H1 (cell line): ENCODE measurements around the gene MATK. TPM values are rescaled to one million over a fixed set of nuclear protein-coding genes. Genes with fewer than 3 reads are reported as not detected.

Experiments used
- GABPA ChIP-seq: IDR thresholded peaks from 2 replicates; pipeline ENCODE4 v1.6.1; 2011; ENCODE audit warnings: mild to moderate bottlenecking, low read length, moderate library complexity, borderline replicate concordance; ENCODE audit not compliant: insufficient read depth
- SP2 ChIP-seq: IDR thresholded peaks from 2 replicates; pipeline ENCODE4 v1.6.1; 2012; ENCODE audit warnings: mild to moderate bottlenecking, low read length, inconsistent platforms
- polyA plus RNA-seq, 7 experiments: library from polyadenylated mRNA; depleted of rRNA in 3 of 7; stranded (reverse) in 5 of 7; unstranded in 2 of 7; fragments of >200 nt in 5 of 7; fragments of 200-250 nt in 2 of 7; gene quantifications; 1 replicate in 5 of 7; 2 replicates in 1 of 7; 4 replicates in 1 of 7; pipeline versions ENCODE4 v1.2.1 to v1.2.3, GENCODE V29; 2011 to 2013; ENCODE audit warnings: missing spikeins in 2 of 7, mixed read lengths in 2 of 7
- total RNA-seq: library from RNA; stranded (reverse); fragmentation: NEBNext Ultra II Directional; extraction: Animal tissue kit (Norgen Biotek cat#: 25700); gene quantifications from 2 replicates; pipeline ENCODE4 v1.2.1, GENCODE V29; 2021

MATK gene
- total and polyA plus RNA-seq, 2 of the 8 experiments (the other 6 are each of a cell fraction or from before 2014, with no cell fraction given), result 20.5 to 21.4 TPM

DNA sequence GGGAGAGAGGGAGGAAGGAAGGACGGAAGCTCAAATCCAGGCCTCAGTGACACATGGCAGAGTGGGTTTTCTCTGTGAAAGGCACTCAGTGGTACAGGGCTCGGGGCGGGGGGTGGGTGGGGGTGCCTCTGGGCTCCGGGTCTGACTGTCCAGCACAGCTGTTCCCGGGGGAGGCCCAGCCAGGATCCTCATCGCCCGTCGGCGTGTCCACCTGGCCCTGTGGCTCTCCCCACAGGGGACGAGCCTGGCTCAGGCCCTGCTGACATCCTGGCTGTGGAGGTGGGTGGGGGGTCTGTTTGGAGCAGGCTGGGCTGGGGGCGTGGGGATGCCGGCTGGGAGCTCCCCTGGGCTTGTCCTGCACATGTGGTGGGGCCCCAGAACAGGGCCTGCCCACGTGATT, 18.2 kb upstream of the MATK start (continued):
- TF ChIP-seq GABPA (no peak), SP2 (no peak)
